AG20443 (cell line): ENCODE results near the gene DPY19L1.
A peak's percentile ranks its signal among the peaks of the same experiment; 100 is the strongest.
"Not testable (repeated sequence)": the region's sequence is repeated elsewhere in the genome, so short reads cannot be mapped to it uniquely, and the experiment has no call there.

Source experiments
- DNase-seq: peaks from one replicate; pipeline ENCODE4 v3.0.0; 2012; ENCODE audit warnings: low spot score, mixed read lengths

DPY19L1 gene

GRCh38 chr7:35032166-35032565 lies 5.1 kb downstream of the DPY19L1 start:
- no peak for DNase-seq

- DNase-seq = no peak
These were observed 6.4 kb downstream of the DPY19L1 start for GRCh38 chr7:35030848-35031247.

GRCh38 chr7:35029311-35029710 lies 8.0 kb downstream of the DPY19L1 start:
- DNase-seq = no peak

- DNase-seq = no peak
These were observed 11.1 kb downstream of the DPY19L1 start for GRCh38 chr7:35026150-35026549.

- no peak for DNase-seq
These were observed 11.9 kb downstream of the DPY19L1 start for GRCh38 chr7:35025369-35025870.

- DNase-seq = no peak
These were observed 13.0 kb downstream of the DPY19L1 start for GRCh38 chr7:35024298-35024697.

GRCh38 chr7:35022725-35023124 lies 14.6 kb downstream of the DPY19L1 start:
- DNase-seq = no peak

- DNase-seq = no peak
These were observed 15.8 kb downstream of the DPY19L1 start for GRCh38 chr7:35021445-35021844.

GRCh38 chr7:35019801-35020200 lies 17.5 kb downstream of the DPY19L1 start:
- no peak for DNase-seq

GRCh38 chr7:35019179-35019729 lies 18.0 kb downstream of the DPY19L1 start:
- DNase-seq = no peak

- DNase-seq = no peak
These were observed 21.9 kb downstream of the DPY19L1 start for GRCh38 chr7:35015346-35015859.

- no peak for DNase-seq
These were observed 25.1 kb downstream of the DPY19L1 start for GRCh38 chr7:35012160-35012559.

GRCh38 chr7:35011085-35011484 lies 26.2 kb downstream of the DPY19L1 start:
- no peak for DNase-seq

- no peak for DNase-seq
These were observed 29.5 kb downstream of the DPY19L1 start for GRCh38 chr7:35007768-35008167.

- DNase-seq = no peak
These were observed 32.7 kb downstream of the DPY19L1 start for GRCh38 chr7:35004531-35005095.

- DNase-seq = peak; percentile 16
These were observed 33.5 kb downstream of the DPY19L1 start for GRCh38 chr7:35003679-35004303.

- peak; percentile 32 for DNase-seq
These were observed 34.1 kb downstream of the DPY19L1 start for GRCh38 chr7:35003177-35003650.

- not testable (repeated sequence) for DNase-seq
These were observed 39.0 kb downstream of the DPY19L1 start for GRCh38 chr7:34998335-34998734.

- not testable (repeated sequence) for DNase-seq
These were observed 40.7 kb downstream of the DPY19L1 start for GRCh38 chr7:34996423-34997090.

GRCh38 chr7:34995757-34996156 lies 41.5 kb downstream of the DPY19L1 start:
- no peak for DNase-seq

GRCh38 chr7:34991938-34992840 lies 45.1 kb downstream of the DPY19L1 start:
- no peak for DNase-seq
